HepG2 (cell line): ENCODE measurements around the gene CPEB4. TPM values are rescaled to one million over a fixed set of nuclear protein-coding genes. Genes with fewer than 3 reads are reported as not detected.
A peak's percentile ranks its signal among the peaks of the same experiment; 100 is the strongest.

Experiments
- ARNT2 ChIP-seq: sonication (generic); formaldehyde crosslinking; IDR thresholded peaks from 2 replicates; pipeline ENCODE4 v1.8.0; 2022; ENCODE audit warnings: mild to moderate bottlenecking, low read depth, missing genetic modification reagents, moderate library complexity
- ELK4 ChIP-seq: sonication (generic); formaldehyde crosslinking; IDR thresholded peaks from 2 replicates; pipeline ENCODE4 v1.9.0; 2021; ENCODE audit warnings: missing genetic modification reagents, borderline replicate concordance
- MBNL3 ChIP-seq: fragments of 250-450 bp; sonication (Bioruptor Pico); conservative IDR thresholded peaks from 2 replicates; pipeline ENCODE4 v1.8.0; 2022; ENCODE audit warnings: mild to moderate bottlenecking, inconsistent platforms
- ONECUT2 ChIP-seq: sonication (generic); formaldehyde crosslinking; IDR thresholded peaks from 2 replicates; pipeline ENCODE4 v1.4.0; 2020; ENCODE audit warnings: missing genetic modification reagents
- SP4 ChIP-seq: sonication (generic); formaldehyde crosslinking; IDR thresholded peaks from 2 replicates; pipeline ENCODE4 v1.8.1; 2023; ENCODE audit warnings: mild to moderate bottlenecking, missing genetic modification reagents
- ZIK1 ChIP-seq: sonication (generic); formaldehyde crosslinking; IDR thresholded peaks from 2 replicates; pipeline ENCODE4 v1.5.0; 2020; ENCODE audit warnings: mild to moderate bottlenecking, low read depth, missing genetic modification reagents, borderline replicate concordance
- ZNF264 ChIP-seq: sonication (generic); formaldehyde crosslinking; IDR thresholded peaks from 2 replicates; pipeline ENCODE4 v1.4.0; 2020; ENCODE audit warnings: missing genetic modification reagents
- ZNF576 ChIP-seq: sonication (generic); formaldehyde crosslinking; IDR thresholded peaks from 2 replicates; pipeline ENCODE4 v1.4.0; 2020; ENCODE audit warnings: mild to moderate bottlenecking, missing genetic modification reagents
- ZNF768 ChIP-seq: sonication (generic); formaldehyde crosslinking; IDR thresholded peaks from 2 replicates; pipeline ENCODE4 v1.4.0; 2020; ENCODE audit warnings: missing genetic modification reagents
- ZNF879 ChIP-seq: sonication (generic); formaldehyde crosslinking; IDR thresholded peaks from 2 replicates; pipeline ENCODE4 v1.8.1; 2023; ENCODE audit warnings: missing genetic modification reagents
- polyA plus RNA-seq, 8 experiments: library from polyadenylated mRNA; depleted of rRNA in 3 of 8; stranded (reverse) in 7 of 8; unstranded in 1 of 8; fragments of >200 nt; fragmentation: Illumina TruSeq in 4 of 8; extraction: Trizol in 4 of 8; gene quantifications; 2 replicates each; pipeline versions ENCODE4 v1.2.1 to v1.2.3, GENCODE V29; 2011 to 2016; ENCODE audit warnings: low read depth in 4 of 8, missing spikeins in 1 of 8, mixed read lengths in 1 of 8; ENCODE audit not compliant: insufficient read depth in 1 of 8
- total RNA-seq, 5 experiments: library from RNA; depleted of rRNA; stranded (reverse); fragments of >200 nt; fragmentation: Illumina TruSeq; extraction: Trizol; gene quantifications; 2 replicates each; pipeline ENCODE4 v1.2.3, GENCODE V29; 2016; ENCODE audit warnings: low read depth in 1 of 5
- TF ChIP-seq, protein P1 (sequence below): sonication (generic); formaldehyde crosslinking; IDR thresholded peaks from 2 replicates; pipeline ENCODE4 v1.9.0; 2022; ENCODE audit warnings: missing genetic modification reagents, mild to moderate bottlenecking, borderline replicate concordance
- TF ChIP-seq, protein P2 (sequence below): sonication (generic); formaldehyde crosslinking; IDR thresholded peaks from 2 replicates; pipeline ENCODE4 v1.5.0; 2020; ENCODE audit warnings: mild to moderate bottlenecking, missing genetic modification reagents
- TF ChIP-seq, protein P3 (sequence below): sonication (generic); formaldehyde crosslinking; IDR thresholded peaks from 2 replicates; pipeline ENCODE4 v1.4.0; 2020; ENCODE audit warnings: missing genetic modification reagents; ENCODE audit errors: not compliant biosample characterization
- TF ChIP-seq, protein P4 (sequence below): IDR thresholded peaks from 2 replicates; pipeline ENCODE4 v1.6.1; 2012; ENCODE audit warnings: low read depth, low read length, improper control_type of control experiment
- TF ChIP-seq, protein P5 (sequence below): sonication (generic); formaldehyde crosslinking; conservative IDR thresholded peaks from 2 replicates; pipeline ENCODE4 v1.8.0; 2022; ENCODE audit warnings: mild to moderate bottlenecking, moderate library complexity, missing genetic modification reagents
- TF ChIP-seq, protein P6 (sequence below): sonication (generic); formaldehyde crosslinking; IDR thresholded peaks from 2 replicates; pipeline ENCODE4 v1.4.0; 2020; ENCODE audit warnings: mild to moderate bottlenecking, missing genetic modification reagents

The CPEB4 gene
- total and polyA plus RNA-seq, 2 of the 13 experiments (the other 11 are each of a cell fraction or from before 2014, with no cell fraction given): 7.7 to 26.7 TPM

DNA sequence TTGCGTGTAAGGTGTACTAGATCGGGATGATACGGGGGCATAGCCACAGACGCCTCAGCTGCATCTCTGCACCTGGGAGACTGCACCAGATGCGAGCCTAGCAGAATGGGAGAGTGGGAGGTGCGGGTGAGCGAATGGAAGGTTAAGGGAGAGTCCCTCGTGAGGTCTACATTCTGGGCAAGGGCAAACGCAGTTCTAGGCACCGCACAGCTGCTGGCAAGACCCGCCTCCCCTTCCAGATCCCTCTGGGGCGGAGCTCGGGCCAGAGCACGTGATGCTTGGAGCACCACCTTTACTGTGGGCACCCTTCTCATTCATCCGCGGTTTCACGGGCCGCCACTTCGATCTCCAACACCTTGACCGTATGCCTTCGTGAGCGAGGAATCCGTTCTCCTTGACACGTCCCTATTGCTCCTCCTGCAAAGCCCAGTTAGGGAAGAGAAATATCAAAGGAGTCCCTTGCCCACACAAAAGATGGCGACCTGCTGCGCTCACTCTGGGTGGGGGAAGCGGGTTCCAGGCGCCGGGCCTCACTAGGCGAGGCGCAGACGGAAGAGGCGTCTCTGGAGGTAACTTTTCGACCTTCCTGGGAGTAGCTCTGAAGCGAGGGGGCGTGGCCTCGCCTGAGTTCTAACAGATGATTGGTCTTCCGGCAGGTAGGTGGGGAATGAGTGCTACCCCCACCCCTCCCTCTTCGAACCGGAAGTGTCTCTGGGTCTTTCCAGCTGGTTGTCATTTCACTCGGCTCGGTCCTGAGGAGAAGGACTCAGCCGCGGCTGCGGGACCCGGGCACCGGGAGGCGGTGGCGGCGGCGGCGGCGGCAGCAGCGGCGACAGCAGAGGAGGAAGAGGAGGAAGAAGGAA lies at the start of gene CPEB4 (continued):
- TF ChIP-seq, protein P1, sequence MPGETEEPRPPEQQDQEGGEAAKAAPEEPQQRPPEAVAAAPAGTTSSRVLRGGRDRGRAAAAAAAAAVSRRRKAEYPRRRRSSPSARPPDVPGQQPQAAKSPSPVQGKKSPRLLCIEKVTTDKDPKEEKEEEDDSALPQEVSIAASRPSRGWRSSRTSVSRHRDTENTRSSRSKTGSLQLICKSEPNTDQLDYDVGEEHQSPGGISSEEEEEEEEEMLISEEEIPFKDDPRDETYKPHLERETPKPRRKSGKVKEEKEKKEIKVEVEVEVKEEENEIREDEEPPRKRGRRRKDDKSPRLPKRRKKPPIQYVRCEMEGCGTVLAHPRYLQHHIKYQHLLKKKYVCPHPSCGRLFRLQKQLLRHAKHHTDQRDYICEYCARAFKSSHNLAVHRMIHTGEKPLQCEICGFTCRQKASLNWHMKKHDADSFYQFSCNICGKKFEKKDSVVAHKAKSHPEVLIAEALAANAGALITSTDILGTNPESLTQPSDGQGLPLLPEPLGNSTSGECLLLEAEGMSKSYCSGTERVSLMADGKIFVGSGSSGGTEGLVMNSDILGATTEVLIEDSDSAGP (CRISPR knock-in tag): peak; percentile 84; the same call in 1 of the 2 replicates
- TF ChIP-seq, protein P2, sequence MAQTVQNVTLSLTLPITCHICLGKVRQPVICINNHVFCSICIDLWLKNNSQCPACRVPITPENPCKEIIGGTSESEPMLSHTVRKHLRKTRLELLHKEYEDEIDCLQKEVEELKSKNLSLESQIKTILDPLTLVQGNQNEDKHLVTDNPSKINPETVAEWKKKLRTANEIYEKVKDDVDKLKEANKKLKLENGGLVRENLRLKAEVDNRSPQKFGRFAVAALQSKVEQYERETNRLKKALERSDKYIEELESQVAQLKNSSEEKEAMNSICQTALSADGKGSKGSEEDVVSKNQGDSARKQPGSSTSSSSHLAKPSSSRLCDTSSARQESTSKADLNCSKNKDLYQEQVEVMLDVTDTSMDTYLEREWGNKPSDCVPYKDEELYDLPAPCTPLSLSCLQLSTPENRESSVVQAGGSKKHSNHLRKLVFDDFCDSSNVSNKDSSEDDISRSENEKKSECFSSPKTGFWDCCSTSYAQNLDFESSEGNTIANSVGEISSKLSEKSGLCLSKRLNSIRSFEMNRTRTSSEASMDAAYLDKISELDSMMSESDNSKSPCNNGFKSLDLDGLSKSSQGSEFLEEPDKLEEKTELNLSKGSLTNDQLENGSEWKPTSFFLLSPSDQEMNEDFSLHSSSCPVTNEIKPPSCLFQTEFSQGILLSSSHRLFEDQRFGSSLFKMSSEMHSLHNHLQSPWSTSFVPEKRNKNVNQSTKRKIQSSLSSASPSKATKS (CRISPR knock-in tag): no peak
- TF ChIP-seq ONECUT2 (CRISPR knock-in tag) (no peak), ZNF768 (CRISPR knock-in tag) (peak; percentile 8; the same call in 1 of the 2 replicates), ARNT2 (CRISPR knock-in tag) (peak; percentile 68; the same call in 1 of the 2 replicates), MBNL3 (CRISPR knock-in tag) (no peak), ELK4 (CRISPR knock-in tag) (no peak), ZNF264 (no peak), SP4 (CRISPR knock-in tag) (peak; percentile 99), ZNF576 (CRISPR knock-in tag) (no peak), ZIK1 (no peak), ZNF879 (CRISPR knock-in tag) (no peak)
- TF ChIP-seq, protein P3, sequence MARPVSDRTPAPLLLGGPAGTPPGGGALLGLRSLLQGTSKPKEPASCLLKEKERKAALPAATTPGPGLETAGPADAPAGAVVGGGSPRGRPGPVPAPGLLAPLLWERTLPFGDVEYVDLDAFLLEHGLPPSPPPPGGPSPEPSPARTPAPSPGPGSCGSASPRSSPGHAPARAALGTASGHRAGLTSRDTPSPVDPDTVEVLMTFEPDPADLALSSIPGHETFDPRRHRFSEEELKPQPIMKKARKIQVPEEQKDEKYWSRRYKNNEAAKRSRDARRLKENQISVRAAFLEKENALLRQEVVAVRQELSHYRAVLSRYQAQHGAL: no peak
- TF ChIP-seq, protein P4, sequence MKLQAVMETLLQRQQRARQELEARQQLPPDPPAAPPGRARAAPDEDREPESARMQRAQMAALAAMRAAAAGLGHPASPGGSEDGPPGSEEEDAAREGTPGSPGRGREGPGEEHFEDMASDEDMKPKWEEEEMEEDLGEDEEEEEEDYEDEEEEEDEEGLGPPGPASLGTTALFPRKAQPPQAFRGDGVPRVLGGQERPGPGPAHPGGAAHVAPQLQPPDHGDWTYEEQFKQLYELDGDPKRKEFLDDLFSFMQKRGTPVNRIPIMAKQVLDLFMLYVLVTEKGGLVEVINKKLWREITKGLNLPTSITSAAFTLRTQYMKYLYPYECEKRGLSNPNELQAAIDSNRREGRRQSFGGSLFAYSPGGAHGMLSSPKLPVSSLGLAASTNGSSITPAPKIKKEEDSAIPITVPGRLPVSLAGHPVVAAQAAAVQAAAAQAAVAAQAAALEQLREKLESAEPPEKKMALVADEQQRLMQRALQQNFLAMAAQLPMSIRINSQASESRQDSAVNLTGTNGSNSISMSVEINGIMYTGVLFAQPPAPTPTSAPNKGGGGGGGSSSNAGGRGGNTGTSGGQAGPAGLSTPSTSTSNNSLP: no peak
- TF ChIP-seq, protein P5, sequence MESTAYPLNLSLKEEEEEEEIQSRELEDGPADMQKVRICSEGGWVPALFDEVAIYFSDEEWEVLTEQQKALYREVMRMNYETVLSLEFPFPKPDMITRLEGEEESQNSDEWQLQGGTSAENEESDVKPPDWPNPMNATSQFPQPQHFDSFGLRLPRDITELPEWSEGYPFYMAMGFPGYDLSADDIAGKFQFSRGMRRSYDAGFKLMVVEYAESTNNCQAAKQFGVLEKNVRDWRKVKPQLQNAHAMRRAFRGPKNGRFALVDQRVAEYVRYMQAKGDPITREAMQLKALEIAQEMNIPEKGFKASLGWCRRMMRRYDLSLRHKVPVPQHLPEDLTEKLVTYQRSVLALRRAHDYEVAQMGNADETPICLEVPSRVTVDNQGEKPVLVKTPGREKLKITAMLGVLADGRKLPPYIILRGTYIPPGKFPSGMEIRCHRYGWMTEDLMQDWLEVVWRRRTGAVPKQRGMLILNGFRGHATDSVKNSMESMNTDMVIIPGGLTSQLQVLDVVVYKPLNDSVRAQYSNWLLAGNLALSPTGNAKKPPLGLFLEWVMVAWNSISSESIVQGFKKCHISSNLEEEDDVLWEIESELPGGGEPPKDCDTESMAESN (CRISPR knock-in tag): peak; percentile 64; the same call in 1 of the 2 replicates
- TF ChIP-seq, protein P6, sequence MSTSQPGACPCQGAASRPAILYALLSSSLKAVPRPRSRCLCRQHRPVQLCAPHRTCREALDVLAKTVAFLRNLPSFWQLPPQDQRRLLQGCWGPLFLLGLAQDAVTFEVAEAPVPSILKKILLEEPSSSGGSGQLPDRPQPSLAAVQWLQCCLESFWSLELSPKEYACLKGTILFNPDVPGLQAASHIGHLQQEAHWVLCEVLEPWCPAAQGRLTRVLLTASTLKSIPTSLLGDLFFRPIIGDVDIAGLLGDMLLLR (CRISPR knock-in tag): no peak
